ENCODE measurements around the gene SOAT1. TPM values are rescaled to one million over a fixed set of nuclear protein-coding genes. Genes with fewer than 3 reads are reported as not detected.

The SOAT1 gene
- total RNA-seq, 6 donors from 2014 or later = 14.6 to 95.6 (median 34.3) TPM

- no peak overlapping the region for H3K4me3 ChIP-seq
- peaks cover 21 to 38% (median 26%) of the 10 kb centered on the region in 4 donors for H3K4me1 ChIP-seq
- H3K36me3 ChIP-seq = no peaks in the 10 kb centered on the region
- ATAC-seq (ENCODE audit: low FRiP score in 2 of 2) (no peak), DNase-seq (no peak)
- no peaks in the 10 kb centered on the region for H3K9me3 ChIP-seq
- H3K27ac ChIP-seq = no peak overlapping the region
- no peaks in the 10 kb centered on the region for H3K27me3 ChIP-seq
- 78% methylated on average over 4 of the region's 4 CpGs for WGBS, 2 donors
- TF ChIP-seq EP300 (IDR thresholded peaks at IDR 0.05) = no peak
- TF ChIP-seq CTCF (IDR thresholded peaks at IDR 0.05) = no peak
- TF ChIP-seq POLR2A (IDR thresholded peaks at IDR 0.05) = no peak
- TF ChIP-seq POLR2AphosphoS5 (IDR thresholded peaks at IDR 0.05) = no peak
Observed at GRCh38 chr1:179296356-179297104, 2.9 kb downstream of the SOAT1 start.

GRCh38 chr1:179297105-179297378, 3.4 kb downstream of the SOAT1 start:
- Histone ChIP-seq H3K4me3 (no peak overlapping the region), H3K4me1 (peaks cover 21 to 38% (median 26%) of the 10 kb centered on the region in 4 donors), H3K9me3 (no peaks in the 10 kb centered on the region), H3K36me3 (no peaks in the 10 kb centered on the region), H3K27ac (peak overlapping the region in 1 of 4 donors; percentile 14), H3K27me3 (no peaks in the 10 kb centered on the region)
- WGBS, 2 donors = 73 to 82% methylated on average over 3 of the region's 3 CpGs
- ATAC-seq (ENCODE audit: low FRiP score in 2 of 2) = no peak
- no peak for DNase-seq
- no peak for TF ChIP-seq POLR2AphosphoS5 (IDR thresholded peaks at IDR 0.05)
- TF ChIP-seq EP300 (IDR thresholded peaks at IDR 0.05) = no peak
- TF ChIP-seq POLR2A (IDR thresholded peaks at IDR 0.05) = no peak
- no peak for TF ChIP-seq CTCF (IDR thresholded peaks at IDR 0.05)

- Histone ChIP-seq H3K4me1 (peaks cover 15 to 30% (median 21%) of the 10 kb centered on the region in 4 donors), H3K27ac (no peak overlapping the region), H3K4me3 (no peak overlapping the region), H3K27me3 (no peaks in the 10 kb centered on the region), H3K36me3 (peaks cover 0 to 6% (median 0%) of the 10 kb centered on the region in 4 donors), H3K9me3 (no peaks in the 10 kb centered on the region)
- 78 to 89% methylated on average over 3 of the region's 3 CpGs for WGBS, 2 donors
- ATAC-seq (ENCODE audit: low FRiP score in 2 of 2) (no peak), DNase-seq (no peak)
- TF ChIP-seq POLR2AphosphoS5 (IDR thresholded peaks at IDR 0.05) (no peak), CTCF (IDR thresholded peaks at IDR 0.05) (no peak), POLR2A (IDR thresholded peaks at IDR 0.05) (no peak), EP300 (IDR thresholded peaks at IDR 0.05) (no peak)
Observed at GRCh38 chr1:179298952-179299351, 5.4 kb downstream of the SOAT1 start.

- no peaks in the 10 kb centered on the region for H3K9me3 ChIP-seq
- DNase-seq = no peak
- ATAC-seq (ENCODE audit: low FRiP score in 2 of 2) = no peak
- WGBS, 2 donors = 52 to 55% methylated on average over 1 of the region's 1 CpG
- H3K36me3 ChIP-seq = peaks cover 0 to 10% (median 1%) of the 10 kb centered on the region in 4 donors
- H3K27ac ChIP-seq = no peak overlapping the region
- TF ChIP-seq CTCF (IDR thresholded peaks at IDR 0.05) (no peak), POLR2AphosphoS5 (IDR thresholded peaks at IDR 0.05) (no peak), POLR2A (IDR thresholded peaks at IDR 0.05) (no peak), EP300 (IDR thresholded peaks at IDR 0.05) (no peak)
- no peaks in the 10 kb centered on the region for H3K27me3 ChIP-seq
- H3K4me1 ChIP-seq = peaks cover 5 to 21% (median 13%) of the 10 kb centered on the region in 4 donors
- no peak overlapping the region for H3K4me3 ChIP-seq
Observed at GRCh38 chr1:179300112-179300511, 6.5 kb downstream of the SOAT1 start.

- ATAC-seq (ENCODE audit: low FRiP score in 2 of 2) (no peak), DNase-seq (no peak)
- H3K4me1 ChIP-seq = peaks cover 0 to 13% (median 6%) of the 10 kb centered on the region in 4 donors
- no peak overlapping the region for H3K4me3 ChIP-seq
- H3K27me3 ChIP-seq = no peaks in the 10 kb centered on the region
- H3K9me3 ChIP-seq = no peaks in the 10 kb centered on the region
- H3K36me3 ChIP-seq = peaks cover 0 to 14% (median 1%) of the 10 kb centered on the region in 4 donors
- H3K27ac ChIP-seq = no peak overlapping the region
- WGBS, 2 donors = 81 to 86% methylated on average over 3 of the region's 3 CpGs
- TF ChIP-seq CTCF (IDR thresholded peaks at IDR 0.05) (no peak), EP300 (IDR thresholded peaks at IDR 0.05) (no peak), POLR2A (IDR thresholded peaks at IDR 0.05) (no peak), POLR2AphosphoS5 (IDR thresholded peaks at IDR 0.05) (no peak)
Observed at GRCh38 chr1:179302070-179302469, 8.5 kb downstream of the SOAT1 start.
